Glutamatergic neuron (in vitro differentiated cells): Measurements from ENCODE around the gene PRPH2. TPM values are rescaled to one million over a fixed set of nuclear protein-coding genes. Genes with fewer than 3 reads are reported as not detected.

ENCODE experiments used
- DNase-seq: peaks from one replicate; pipeline ENCODE4 v3.0.0; 2022
- H3K27ac Mint-ChIP-seq: one replicate; pipeline ENCODE4 v1.8.0; 2020; ENCODE audit warnings: mild to moderate bottlenecking, mixed read lengths, inconsistent platforms; ENCODE audit not compliant: unreplicated experiment
- H3K27me3 Mint-ChIP-seq: one replicate; pipeline ENCODE4 v1.8.0; 2020; ENCODE audit warnings: mild to moderate bottlenecking, moderate library complexity, mixed read lengths, inconsistent platforms; ENCODE audit not compliant: unreplicated experiment
- H3K36me3 Mint-ChIP-seq: one replicate; pipeline ENCODE4 v1.8.0; 2020; ENCODE audit warnings: mild to moderate bottlenecking, mixed read lengths, inconsistent platforms; ENCODE audit not compliant: unreplicated experiment
- H3K4me1 Mint-ChIP-seq: one replicate; pipeline ENCODE4 v1.8.0; 2020; ENCODE audit warnings: mild to moderate bottlenecking, low read depth, mixed read lengths, inconsistent platforms; ENCODE audit not compliant: unreplicated experiment
- H3K4me3 Mint-ChIP-seq: one replicate; pipeline ENCODE4 v1.8.0; 2020; ENCODE audit warnings: mild to moderate bottlenecking, mixed read lengths, inconsistent platforms; ENCODE audit not compliant: unreplicated experiment
- H3K9me3 Mint-ChIP-seq: one replicate; pipeline ENCODE4 v1.8.0; 2020; ENCODE audit warnings: mild to moderate bottlenecking, moderate library complexity, mixed read lengths, inconsistent platforms; ENCODE audit not compliant: unreplicated experiment
- CTCF ChIP-seq: fragments of 200-600 bp; sonication (generic); IDR thresholded peaks from one replicate; pipeline ENCODE4 v1.5.0; 2021; ENCODE audit not compliant: partially characterized antibody, unreplicated experiment
- long read RNA-seq: library from polyadenylated mRNA; unstranded; transcript quantifications from one replicate; pipeline ENCODE4 v2.0.0, GENCODE V29; 2020; ENCODE audit not compliant: unreplicated experiment
- total RNA-seq: library from RNA; stranded (reverse); fragmentation: NEBNext Ultra II Directional; extraction: Animal tissue kit (Norgen Biotek cat#: 25700); gene quantifications from one replicate; pipeline ENCODE4 v1.2.1, GENCODE V29; 2021; ENCODE audit not compliant: unreplicated experiment

PRPH2 gene
- not detected for total RNA-seq
- long read RNA-seq, result 0 reads

GRCh38 chr6:42722497-42722896 is at the start of gene PRPH2:
PRPH2 (minus strand) TSS chr6:42722597; CDS start chr6:42722334, 263 bp downstream.
- no peak for TF ChIP-seq CTCF

GRCh38 chr6:42771741-42772100 is 49.3 kb upstream of the PRPH2 start:
- Mint-ChIP-seq H3K9me3 (peaks cover 3% of the 10 kb centered on the region), H3K4me1 (peaks cover 21% of the 10 kb centered on the region), H3K27ac (no peak overlapping the region), H3K27me3 (peaks cover 6% of the 10 kb centered on the region), H3K36me3 (no peaks in the 10 kb centered on the region), H3K4me3 (peak overlapping the region; percentile 41)
- no peak for DNase-seq
- no peak for TF ChIP-seq CTCF

More at GRCh38 chr6:42722497-42722896, at the start of gene PRPH2:
- Mint-ChIP-seq H3K27me3 (peaks cover 4% of the 10 kb centered on the region), H3K4me3 (no peak within 1 kb of the TSS), H3K9me3 (no peaks in the 10 kb centered on the region), H3K36me3 (no peaks in the 10 kb centered on the region), H3K27ac (no peak within 1 kb of the TSS), H3K4me1 (no peaks in the 10 kb centered on the region)
- DNase-seq, result no peak

- Mint-ChIP-seq H3K36me3 (no peaks in the 10 kb centered on the region), H3K27ac (no peak overlapping the region), H3K9me3 (peaks cover 3% of the 10 kb centered on the region), H3K4me1 (peaks cover 21% of the 10 kb centered on the region), H3K27me3 (peaks cover 6% of the 10 kb centered on the region), H3K4me3 (no peak overlapping the region)
- TF ChIP-seq CTCF, result no peak
- DNase-seq, result no peak
These were observed 47.4 kb upstream of the PRPH2 start for GRCh38 chr6:42769836-42770235.

- DNase-seq, result no peak
- peaks cover 21% of the 10 kb centered on the region for H3K4me1 Mint-ChIP-seq
- no peak overlapping the region for H3K4me3 Mint-ChIP-seq
- no peak overlapping the region for H3K27ac Mint-ChIP-seq
- TF ChIP-seq CTCF, result no peak
- H3K9me3 Mint-ChIP-seq, result peaks cover 3% of the 10 kb centered on the region
- H3K27me3 Mint-ChIP-seq, result peaks cover 6% of the 10 kb centered on the region
- H3K36me3 Mint-ChIP-seq, result no peaks in the 10 kb centered on the region
These were observed 46.7 kb upstream of the PRPH2 start for GRCh38 chr6:42769051-42769450.

GRCh38 chr6:42766163-42766670 is 43.8 kb upstream of the PRPH2 start:
- H3K27me3 Mint-ChIP-seq, result peaks cover 3% of the 10 kb centered on the region
- no peak overlapping the region for H3K4me3 Mint-ChIP-seq
- TF ChIP-seq CTCF, result no peak
- no peaks in the 10 kb centered on the region for H3K9me3 Mint-ChIP-seq
- no peak overlapping the region for H3K27ac Mint-ChIP-seq
- peaks cover 13% of the 10 kb centered on the region for H3K4me1 Mint-ChIP-seq
- H3K36me3 Mint-ChIP-seq, result no peaks in the 10 kb centered on the region
- no peak for DNase-seq
